Stimulated activated CD8-positive, alpha-beta memory T cell treated with anti-CD3 and anti-CD28 coated beads, Interleukin-12 subunit alpha, Interleukin-12 subunit beta, amount 100 ng/mL, for 24 hours (primary cell): ENCODE results near the gene ILF3.
"Not testable (repeated sequence)": the region's sequence is repeated elsewhere in the genome, so short reads cannot be mapped to it uniquely, and the experiment has no call there.

Source experiments
- DNase-seq: peaks from one replicate; pipeline ENCODE4 v3.0.0-alpha.2; 2020; ENCODE audit errors: extremely low read depth

Gene ILF3

DNA sequence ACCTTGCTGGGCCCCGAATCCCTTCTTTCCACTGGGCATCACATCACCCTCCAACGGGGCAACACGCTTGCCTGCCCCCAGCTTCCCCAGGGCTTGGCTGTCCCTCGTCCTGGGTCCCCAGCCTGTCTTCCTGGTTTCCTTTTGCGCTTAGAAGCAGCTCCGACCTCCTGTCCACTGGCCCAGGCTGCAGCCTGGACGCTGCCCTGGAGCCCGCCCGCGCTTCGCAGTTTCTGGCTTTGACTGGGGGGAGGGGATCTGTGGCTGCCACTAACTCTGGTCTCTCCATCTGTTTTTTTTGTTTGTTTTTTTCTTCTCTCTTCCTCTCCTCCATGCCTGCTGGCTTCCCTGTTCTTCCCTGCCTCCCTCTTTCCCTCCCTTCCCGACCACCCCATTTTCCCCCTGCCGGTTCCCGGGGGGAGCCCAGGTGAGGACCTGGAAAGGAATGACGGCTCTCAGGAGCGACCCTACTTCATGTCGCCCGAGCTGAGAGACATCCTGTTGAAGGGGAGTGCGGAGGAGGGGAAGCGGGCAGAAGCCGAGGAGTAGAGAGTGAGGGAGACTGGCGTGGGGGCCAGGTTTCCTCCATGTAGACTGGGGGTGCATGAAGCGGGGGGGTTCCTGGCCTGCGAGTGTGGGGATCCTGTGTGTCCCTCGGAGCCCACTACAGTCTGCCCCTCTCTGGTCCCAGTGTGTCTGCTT is 11.5 kb upstream of the ILF3 start:
- no peak for DNase-seq

DNA sequence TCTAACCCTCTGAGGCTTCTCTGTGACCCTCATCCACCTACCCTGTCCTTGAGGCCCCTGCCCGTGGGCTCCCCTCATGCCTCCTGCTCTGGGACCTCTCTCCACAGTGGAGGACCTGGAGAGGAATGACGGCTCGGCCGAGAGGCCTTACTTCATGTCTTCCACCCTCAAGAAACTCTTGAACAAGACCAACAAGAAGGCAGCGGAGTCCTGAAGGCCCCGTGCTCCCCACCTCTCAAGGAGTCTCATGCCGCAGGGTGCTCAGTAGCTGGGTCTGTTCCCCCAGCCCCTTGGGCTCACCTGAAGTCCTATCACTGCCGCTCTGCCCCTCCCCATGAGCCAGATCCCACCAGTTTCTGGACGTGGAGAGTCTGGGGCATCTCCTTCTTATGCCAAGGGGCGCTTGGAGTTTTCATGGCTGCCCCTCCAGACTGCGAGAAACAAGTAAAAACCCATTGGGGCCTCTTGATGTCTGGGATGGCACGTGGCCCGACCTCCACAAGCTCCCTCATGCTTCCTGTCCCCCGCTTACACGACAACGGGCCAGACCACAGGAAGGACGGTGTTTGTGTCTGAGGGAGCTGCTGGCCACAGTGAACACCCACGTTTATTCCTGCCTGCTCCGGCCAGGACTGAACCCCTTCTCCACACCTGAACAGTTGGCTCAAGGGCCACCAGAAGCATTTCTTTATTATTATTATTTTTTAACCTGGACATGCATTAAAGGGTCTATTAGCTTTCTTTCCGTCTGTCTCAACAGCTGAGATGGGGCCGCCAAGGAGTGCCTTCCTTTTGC is 10.8 kb upstream of the ILF3 start:
- no peak for DNase-seq

DNA sequence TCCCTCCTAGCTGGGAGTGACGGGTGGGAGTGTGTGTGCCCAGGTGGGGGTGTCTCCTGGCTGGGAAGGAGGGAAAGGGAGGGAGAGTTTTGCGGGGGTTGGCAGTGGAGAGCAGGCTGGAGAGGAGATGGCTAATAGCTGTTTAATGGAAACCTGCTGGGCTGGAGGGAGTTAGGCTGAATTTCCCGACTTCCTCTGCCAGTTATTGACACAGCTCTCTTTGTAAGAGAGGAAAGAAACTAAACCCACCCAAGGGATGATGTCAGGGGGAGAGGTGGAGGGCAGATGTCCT is 10.2 kb upstream of the ILF3 start:
- no peak for DNase-seq

DNA sequence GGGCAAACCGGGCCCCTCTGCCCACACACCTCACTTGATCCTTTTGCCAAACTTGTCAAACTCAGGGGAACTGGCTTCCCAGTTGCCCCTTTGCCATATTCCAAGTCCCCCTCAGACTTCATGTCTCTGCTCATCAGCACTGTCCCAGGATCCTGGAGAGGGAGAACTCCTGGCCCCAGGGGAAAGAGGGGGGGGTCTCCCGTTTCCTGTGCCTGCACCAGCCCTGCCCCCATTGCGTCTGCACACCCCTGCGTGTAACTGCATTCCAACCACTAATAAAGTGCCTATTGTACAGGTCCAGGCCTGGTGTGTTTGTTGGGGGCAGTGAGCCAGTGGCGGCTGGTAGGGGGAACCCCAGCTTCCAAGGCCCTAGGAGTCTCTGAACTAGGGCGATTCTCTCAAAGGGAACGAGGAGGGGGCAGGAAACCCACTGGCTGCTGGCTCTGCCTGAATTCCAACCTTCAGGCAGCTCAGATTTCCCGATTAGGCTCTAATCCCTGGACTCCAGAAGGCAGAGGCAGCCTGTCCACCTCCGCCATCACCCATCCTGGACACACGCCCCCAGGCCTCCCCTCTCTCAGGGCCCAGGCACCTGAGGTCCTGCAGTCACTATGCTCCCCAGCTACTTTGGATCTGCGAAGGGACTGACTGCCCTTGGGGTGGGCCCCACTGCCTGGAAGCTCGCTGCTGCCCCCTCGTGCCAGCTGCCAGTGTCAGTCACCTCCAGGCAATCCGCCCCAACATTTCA is 9.7 kb upstream of the ILF3 start:
- DNase-seq = peak; percentile 68

DNA sequence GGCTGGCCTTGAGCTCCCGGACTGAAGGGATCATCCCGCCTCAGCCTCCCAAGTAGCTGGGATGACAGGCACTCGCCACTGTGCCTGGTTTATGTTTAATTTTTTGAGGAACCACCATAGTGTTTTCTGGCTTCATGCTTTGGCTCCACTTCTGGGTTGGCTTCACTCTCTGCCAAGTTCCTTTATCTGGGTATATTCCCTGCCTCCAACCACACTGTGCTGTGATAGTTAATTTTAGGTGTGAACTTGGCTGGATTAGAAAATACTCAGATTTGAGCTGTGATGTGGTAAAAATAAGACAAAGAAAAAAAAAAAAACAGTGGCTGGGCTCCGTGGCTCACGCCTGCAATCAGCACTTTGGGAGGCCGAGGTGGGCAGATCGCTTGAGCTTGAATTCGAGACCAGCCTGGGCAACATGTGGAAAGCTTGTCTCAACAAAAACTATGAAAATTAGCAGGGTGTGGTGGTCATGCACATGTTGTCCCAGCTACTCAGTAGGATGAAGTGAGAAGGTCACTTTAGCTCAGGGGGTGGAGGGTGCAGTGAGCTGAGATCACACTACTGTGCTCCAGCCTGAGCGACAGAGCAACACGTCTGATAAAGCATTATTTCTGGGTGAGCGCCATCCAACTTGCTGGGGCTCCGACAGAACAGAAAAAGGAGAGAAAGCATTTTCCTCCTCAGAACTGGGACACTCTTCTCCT is 7.5 kb upstream of the ILF3 start:
- no peak for DNase-seq

DNA sequence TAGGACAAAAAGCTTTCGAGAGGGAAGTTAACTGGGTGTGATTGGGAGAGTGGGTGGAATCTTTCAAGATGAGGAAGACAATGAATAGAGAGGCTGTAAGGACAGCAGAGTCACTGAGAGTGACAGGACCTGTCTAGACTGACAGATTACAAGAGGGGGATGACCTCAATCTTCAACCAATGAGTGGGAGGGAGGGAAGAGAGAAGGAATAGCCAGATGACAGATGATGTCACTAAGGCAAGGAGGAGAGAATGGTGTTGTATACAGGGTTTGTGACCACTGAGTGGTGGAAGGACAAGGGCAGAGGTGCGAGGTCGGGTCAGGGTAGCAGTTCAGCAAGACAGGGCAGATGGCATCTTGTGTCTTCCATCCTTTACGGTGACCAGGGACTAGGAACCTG is 5.8 kb upstream of the ILF3 start:
- DNase-seq = no peak

DNA sequence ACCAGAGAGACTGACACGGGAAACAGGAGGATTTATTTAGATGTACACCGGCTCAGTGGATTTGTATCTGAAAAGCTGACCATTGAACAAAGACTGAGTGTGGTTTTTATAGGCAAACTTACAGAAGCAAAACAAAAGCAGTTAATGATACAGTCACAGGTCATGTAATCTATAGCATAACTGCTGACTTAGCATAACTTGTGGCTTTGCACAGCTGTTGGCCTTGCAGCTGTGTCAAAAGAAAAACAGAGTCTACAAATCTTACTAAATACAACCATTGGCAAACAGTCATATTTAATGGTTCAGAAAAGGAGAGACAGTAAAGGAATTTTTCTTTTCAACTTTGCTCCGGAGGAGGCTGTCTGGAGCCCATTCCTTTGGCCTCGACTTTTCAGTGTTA is 2.3 kb upstream of the ILF3 start:
- no peak for DNase-seq

DNA sequence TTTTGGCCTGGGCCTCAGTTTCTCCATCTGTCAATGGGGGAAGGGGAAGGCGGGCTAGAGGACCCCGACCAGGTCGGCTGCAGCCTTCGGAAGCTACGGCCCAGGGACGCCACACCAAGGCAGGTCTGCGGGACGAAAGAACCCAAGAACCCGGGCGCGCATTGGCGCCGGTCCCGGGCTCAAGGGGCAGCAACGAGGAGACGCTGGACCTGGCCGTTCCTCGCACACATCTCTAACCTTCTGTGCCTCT is 739 bp upstream of the ILF3 start:
- DNase-seq = no peak

DNA sequence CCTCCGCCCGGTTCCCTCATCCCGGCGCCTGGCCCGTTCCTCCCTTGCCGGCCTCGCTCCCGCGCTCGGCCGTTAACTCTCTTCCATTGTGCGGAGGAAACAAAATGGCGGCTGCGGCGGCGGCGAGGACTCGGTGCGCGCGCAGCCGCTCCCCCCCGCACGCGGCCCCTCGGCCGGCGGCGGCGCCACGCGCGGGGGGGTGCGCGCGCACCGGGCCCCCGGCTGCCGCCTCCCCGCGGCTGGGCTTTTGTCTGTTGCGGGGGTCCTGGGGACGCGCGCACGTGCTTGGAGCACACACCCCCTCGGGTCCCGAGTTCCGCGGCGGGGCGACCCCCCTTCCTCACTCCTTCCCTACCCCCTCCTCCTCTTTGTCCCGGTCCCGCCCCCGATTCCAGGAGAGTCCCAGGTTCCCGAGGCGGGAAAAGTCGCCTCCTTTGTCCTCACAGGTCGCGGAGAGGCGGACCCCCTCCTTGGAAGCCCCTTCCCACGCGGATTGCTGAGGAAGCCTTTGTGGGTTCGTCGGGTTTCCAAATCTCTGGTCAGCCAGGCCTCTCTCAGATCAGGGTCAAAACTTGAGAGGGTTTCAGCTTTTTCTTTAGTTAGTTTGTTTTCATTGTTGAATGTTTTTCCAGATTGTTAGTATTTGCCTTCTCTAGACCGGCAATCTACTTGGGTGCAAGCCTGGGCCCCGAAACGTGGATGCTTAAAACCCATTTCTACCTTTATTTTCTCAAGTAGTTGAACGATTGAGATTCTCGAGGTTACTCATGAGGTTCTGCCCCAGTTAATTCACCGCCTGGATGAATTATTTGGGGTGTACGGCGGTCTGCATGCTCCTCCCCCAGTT is 687 bp downstream of the ILF3 start:
- DNase-seq = no peak

DNA sequence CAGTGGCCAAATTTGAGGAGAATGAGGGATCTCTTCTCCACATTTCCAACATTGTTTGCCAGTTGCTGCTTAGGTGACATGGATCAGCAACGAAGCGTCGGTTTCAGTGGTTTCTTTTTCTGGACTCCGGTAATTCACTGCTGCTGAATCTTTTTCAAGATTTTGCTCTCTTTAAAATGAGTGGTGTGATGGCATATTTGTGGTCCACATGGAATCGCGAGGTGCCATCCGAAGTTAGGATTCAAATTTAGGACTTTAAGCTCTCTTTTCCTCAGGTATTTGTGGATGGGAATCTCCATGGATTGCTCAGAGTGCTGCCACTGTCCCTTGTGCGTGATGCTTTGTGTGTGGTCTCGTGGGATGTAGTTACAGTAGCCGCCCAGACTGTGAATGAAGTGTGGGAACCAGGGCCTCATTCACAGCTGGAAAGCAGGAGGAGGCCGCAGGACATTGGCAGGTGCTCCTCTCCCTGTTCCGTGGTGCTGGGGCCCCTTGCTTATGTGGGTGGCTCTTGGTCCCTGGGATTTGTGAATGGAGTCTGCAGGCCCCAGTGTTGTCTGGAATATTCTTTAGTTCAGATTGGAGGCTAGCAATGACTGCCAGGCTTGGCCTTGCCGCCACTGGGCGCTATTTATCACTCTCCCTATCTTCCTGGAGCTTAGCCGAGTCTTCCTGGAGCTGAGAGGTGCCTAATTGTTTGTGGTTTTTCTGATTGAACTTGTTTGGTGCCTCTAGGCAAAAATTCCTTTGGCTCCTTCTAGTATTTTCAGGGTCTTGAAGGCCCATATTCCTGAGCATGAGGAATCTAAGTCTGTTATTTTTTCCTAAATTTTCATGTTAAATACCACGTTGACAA is 1.5 kb downstream of the ILF3 start:
- no peak for DNase-seq

DNA sequence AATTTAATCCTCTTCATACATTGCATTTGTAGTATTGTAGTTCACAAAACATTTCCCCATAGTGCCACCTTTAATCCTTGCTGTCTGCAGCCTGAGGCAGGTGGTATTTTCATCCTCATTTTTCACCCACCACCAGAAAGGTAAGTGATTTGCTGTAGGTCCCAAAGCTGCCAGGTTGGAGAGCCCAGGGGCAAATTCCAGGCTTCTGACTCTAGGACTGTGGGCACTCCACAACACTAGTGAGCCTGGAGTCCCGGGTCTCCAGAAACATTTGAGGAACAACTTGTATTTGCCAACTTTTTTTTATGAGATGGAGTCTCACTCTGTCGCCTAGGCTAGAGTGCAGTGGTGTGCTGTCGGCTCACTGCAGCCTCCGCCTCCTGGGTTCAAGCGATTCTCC is 6.2 kb downstream of the ILF3 start:
- no peak for DNase-seq

DNA sequence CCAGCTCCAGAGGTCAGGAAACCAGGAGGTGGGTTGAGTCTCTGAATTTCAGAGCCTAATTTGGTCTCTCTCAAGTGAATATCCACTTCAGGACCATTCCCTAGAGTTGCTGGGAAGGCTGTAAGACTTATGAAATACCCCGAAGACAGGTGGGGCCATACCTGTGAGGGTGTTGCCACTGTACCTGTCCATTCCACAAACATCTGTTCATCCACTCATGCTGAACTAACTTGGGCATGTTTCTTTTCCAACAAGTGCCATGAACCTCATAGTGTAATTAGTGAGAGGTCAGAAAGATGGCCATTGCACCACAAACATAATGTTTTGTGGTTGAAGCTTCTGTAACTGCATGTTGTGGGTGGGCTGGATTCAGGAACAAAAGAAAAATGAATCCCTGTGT is 7.8 kb downstream of the ILF3 start:
- no peak for DNase-seq

DNA sequence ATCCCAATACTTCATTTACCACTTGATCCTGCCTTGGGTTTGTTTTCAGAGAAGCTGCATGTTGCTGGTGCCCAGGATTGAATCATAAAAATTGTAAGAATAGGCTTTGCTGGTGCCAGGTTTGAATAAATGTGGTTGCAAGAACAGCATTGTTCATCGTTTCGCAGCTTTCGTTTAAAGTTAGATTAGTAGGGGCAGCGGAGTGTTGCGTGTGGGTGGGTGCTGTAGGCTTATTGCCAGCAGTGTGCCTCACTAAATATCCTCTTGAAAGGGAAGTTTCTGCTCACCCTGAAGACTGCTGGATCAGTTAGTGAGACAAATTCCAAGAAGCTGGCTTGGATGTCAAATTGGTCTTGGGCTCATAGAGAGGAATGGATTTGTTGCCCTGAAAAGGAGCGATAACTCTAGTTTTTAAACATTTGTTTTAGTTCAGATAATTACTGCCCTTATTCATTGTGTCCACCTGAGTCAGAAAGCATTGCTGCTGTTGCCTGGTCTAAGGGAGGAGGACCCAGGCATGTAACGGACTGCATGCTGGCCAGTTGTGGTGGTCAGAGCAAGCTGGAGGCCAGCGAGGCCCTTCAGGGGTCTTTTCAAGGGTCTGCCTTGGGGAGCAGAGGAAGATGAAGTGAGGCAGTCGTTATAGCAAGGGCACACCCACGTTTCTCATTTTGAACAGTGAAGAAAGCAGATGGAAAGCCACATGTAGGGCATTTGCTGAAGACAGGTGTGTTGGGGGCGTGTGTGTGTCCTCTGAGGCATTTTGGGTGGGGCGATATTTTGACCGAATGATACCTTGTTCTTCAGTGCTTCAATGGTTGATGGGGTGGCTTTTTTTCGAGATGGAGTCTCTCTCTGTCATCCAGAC is 8.5 kb downstream of the ILF3 start:
- no peak for DNase-seq

DNA sequence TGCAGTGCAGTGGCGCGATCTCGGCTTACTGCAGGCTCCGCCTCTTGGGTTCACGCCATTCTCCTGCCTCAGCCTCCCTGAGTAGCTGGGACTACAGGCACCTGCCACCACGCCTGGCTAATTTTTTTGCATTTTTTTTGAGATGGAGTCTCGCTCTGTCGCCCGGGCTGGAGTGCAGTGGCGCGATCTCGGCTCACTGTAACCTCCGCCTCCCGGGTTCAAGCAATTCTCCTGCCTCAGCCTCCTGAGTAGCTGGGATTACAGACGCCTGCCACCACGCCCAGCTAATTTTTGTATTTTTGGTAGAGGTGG is 9.1 kb downstream of the ILF3 start:
- not testable (repeated sequence) for DNase-seq

DNA sequence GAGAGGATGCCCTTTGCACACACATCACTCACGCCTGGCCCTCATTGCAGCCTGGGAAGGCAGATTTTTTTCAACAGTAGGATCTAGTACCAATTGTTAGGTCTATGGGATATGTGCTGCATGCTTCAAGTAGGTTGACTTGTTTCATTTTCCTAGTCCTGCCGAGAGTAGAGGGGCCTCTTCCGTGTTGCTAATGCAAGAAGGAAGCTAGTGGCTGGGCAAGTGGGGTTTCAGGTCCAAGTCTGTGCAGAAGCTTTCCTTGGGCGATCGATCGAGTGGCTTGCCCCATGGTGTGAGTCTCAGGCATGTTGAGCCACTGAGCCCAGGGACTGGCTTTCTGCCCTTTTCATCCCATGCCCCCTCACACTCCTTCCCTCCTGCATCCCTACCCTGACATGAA is 13.7 kb downstream of the ILF3 start:
- no peak for DNase-seq

DNA sequence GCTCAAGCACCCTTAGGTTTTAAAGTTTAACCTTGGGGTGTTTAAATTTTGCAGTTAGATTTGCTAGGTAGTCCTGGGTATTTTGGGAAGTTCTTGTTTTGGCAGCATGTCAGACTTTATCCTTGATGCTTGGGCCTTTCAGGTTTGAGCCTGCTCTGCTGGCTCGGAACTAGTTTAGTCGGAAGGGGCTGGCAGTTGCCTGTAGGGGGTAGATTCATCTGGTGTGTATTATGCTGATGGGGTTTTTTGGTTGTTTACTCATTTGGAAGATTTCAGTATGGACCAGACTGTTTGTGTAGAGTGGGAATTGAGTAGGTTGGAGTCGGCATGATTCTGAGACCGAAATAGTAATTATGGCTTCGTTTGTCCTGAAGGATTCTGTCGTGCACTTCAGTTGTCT is 15.1 kb downstream of the ILF3 start:
- DNase-seq = no peak

DNA sequence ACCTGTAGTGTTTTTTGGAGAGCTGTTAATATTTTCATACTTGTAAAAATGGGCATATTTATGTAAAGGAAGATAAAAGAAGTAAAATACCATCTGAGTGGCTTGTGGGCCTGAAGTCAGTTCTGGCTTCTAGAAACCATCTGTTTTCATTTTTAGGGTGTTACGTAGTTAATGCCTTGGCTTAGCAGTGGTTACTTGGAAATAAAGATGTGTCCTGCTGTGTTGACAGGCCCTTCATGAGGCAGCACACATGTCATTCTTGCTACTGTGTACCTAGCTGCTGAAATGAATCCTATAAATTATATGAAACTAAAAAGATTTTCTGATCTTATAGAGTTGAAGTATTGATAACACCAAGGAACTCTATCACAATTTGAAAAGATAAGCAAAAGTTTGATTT is 16.0 kb downstream of the ILF3 start:
- DNase-seq = no peak

DNA sequence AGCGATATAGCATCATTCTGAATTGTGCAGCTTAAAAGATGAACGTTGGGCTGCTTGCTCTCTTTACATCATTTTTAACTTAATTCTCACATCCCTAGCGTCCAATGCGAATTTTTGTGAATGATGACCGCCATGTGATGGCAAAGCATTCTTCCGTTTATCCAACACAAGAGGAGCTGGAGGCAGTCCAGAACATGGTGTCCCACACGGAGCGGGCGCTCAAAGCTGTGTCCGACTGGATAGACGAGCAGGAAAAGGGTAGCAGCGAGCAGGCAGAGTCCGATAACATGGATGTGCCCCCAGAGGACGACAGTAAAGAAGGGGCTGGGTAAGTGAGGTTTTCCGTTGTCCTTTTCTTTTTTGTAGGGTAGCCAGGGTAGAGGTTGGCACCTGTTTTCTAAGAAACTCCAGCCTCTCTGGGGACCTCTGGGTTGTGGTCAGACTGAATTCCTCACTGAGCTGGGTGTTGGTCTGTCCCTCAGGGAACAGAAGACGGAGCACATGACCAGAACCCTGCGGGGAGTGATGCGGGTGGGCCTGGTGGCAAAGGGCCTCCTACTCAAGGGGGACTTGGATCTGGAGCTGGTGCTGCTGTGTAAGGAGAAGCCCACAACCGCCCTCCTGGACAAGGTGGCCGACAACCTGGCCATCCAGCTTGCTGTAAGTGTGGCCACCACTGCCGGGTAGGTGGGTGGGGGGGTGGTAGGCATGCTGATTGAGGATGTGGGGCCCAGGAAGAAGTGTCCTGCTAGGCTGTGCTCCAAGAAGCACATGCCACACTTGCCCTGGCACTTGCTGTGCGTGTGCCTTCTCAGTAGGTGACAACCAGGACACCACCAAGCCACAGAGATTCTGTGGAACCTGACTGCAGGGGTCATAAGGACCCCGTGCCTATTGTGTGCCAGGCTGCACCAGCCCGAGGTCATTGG is 17.0 kb downstream of the ILF3 start:
- DNase-seq = no peak

DNA sequence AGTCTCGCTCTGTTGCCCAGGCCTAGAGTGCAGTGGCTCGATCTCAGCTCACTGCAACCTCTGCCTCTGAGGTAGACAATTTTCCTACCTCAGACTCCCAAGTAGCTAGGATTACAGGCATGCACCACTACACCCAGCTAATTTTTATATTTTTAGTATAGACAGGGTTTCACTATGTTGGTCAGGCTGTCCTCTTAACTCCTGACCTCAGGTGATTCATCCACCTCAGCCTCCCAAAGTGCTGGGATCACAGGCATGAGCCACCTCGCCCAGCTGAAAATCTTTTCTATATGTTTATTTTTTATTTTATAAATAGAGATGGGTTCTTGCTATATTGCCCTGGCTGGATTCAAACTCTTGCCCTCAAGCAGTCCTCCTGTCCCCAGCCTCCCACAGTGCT is 17.8 kb downstream of the ILF3 start:
- not testable (repeated sequence) for DNase-seq
